Neural crest cell (in vitro differentiated cells): Measurements from ENCODE around the gene FUCA1. TPM values are rescaled to one million over a fixed set of nuclear protein-coding genes. Genes with fewer than 3 reads are reported as not detected.

ENCODE experiments used
- DNase-seq: peaks from one replicate; pipeline ENCODE4 v3.0.0; 2021; ENCODE audit warnings: low read depth, mixed read lengths, low spot score
- H3K27ac Mint-ChIP-seq: one replicate; pipeline ENCODE4 v1.8.0; 2021; ENCODE audit warnings: mild to moderate bottlenecking, mixed read lengths; ENCODE audit not compliant: unreplicated experiment
- H3K27me3 Mint-ChIP-seq: 2 replicates; pipeline ENCODE4 v1.8.0; 2021; ENCODE audit warnings: low read depth, mild to moderate bottlenecking, mixed read lengths
- H3K36me3 Mint-ChIP-seq: 2 replicates; pipeline ENCODE4 v1.8.0; 2021; ENCODE audit warnings: low read depth, mild to moderate bottlenecking, mixed read lengths
- H3K4me1 Mint-ChIP-seq: 2 replicates; pipeline ENCODE4 v1.8.0; 2021; ENCODE audit warnings: mixed read lengths
- H3K4me3 Mint-ChIP-seq: one replicate; pipeline ENCODE4 v1.8.0; 2021; ENCODE audit warnings: mild to moderate bottlenecking, mixed read lengths
- H3K9me3 Mint-ChIP-seq: 2 replicates; pipeline ENCODE4 v1.8.0; 2021; ENCODE audit warnings: mixed read lengths
- total RNA-seq: library from RNA; stranded (reverse); gene quantifications from 2 replicates; pipeline ENCODE4 v1.2.1, GENCODE V29; 2021
- TF ChIP-seq, protein P1 (sequence below): fragments of 200-600 bp; sonication (generic); conservative IDR thresholded peaks from 2 replicates; pipeline ENCODE4 v1.5.0; 2021; ENCODE audit warnings: antibody characterized with exemption, mild to moderate bottlenecking

Gene FUCA1
- total RNA-seq, 1 donor from 2014 or later = 6.7 TPM

DNA sequence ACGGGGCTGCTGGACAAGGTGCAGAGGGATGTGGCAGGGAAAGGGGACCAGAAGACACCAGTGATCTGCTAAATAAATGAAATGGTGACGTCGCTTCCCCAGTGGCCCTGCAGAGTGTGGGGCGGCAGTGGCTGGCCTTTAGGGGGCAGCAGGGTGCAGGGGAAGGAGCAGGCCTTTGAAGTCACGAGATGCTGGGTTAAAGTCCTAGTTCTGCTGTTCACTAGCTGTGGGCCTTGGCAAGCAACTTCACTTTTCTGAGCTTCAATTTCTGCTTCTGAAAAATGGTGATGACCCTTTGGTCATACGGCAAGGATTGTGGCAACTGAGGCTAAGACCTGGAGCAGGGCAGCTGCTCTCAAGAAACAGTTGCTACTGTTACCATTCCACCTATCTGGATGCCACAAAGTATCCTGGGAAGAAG lies 58.3 kb downstream of the FUCA1 start:
- peak; percentile 55 for DNase-seq
- Mint-ChIP-seq H3K27ac (no peak overlapping the region), H3K4me3 (no peak overlapping the region), H3K27me3 (no peaks in the 10 kb centered on the region), H3K9me3 (no peaks in the 10 kb centered on the region), H3K4me1 (peaks cover 4% of the 10 kb centered on the region), H3K36me3 (no peaks in the 10 kb centered on the region)
- TF ChIP-seq, protein P1, sequence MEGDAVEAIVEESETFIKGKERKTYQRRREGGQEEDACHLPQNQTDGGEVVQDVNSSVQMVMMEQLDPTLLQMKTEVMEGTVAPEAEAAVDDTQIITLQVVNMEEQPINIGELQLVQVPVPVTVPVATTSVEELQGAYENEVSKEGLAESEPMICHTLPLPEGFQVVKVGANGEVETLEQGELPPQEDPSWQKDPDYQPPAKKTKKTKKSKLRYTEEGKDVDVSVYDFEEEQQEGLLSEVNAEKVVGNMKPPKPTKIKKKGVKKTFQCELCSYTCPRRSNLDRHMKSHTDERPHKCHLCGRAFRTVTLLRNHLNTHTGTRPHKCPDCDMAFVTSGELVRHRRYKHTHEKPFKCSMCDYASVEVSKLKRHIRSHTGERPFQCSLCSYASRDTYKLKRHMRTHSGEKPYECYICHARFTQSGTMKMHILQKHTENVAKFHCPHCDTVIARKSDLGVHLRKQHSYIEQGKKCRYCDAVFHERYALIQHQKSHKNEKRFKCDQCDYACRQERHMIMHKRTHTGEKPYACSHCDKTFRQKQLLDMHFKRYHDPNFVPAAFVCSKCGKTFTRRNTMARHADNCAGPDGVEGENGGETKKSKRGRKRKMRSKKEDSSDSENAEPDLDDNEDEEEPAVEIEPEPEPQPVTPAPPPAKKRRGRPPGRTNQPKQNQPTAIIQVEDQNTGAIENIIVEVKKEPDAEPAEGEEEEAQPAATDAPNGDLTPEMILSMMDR = peak; percentile 74

DNA sequence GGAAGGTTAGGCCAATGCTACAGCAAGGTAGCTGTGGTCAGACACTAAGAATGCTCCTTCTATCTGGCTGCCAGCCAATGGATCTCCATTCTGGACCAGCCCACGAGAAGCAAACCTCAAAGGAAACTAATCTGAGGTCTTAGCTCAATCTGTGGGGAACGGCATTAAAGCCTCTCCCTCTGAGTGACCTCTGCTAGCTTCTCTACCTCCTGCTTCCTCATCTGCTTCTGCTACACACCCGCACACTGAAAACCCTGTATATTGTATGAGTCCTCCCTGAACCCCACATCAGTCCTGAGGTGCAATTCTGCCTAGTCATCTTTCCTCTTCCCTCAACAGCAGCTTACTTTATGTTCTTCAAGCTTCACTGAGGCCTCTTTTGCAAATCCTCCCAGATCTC lies 60.6 kb downstream of the FUCA1 start:
- DNase-seq = no peak
- no peaks in the 10 kb centered on the region for H3K27me3 Mint-ChIP-seq
- H3K4me3 Mint-ChIP-seq = peak overlapping the region; percentile 17
- H3K27ac Mint-ChIP-seq = no peak overlapping the region
- H3K9me3 Mint-ChIP-seq = no peaks in the 10 kb centered on the region
- TF ChIP-seq, protein P1 = no peak
- H3K36me3 Mint-ChIP-seq = no peaks in the 10 kb centered on the region
- H3K4me1 Mint-ChIP-seq = peaks cover 14% of the 10 kb centered on the region

DNA sequence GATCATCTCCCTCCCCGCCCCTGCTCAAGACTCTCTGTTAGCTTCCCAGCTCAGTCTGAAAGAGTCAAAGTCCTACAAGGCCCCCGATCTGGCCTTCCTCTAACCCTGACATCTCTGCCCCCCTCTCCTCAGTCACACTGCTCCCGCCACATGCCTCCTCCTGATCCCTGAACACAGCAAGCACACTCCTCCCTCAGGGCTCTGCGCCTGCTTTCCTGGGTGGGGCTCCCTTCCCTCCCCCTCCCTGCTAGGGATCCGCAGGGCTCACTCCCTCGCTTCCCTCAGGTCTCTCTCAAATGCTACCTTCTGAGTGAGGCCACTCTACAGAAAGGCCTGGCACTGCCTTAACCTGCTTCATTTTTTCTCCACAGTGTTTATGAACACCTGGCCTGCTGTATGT lies 61.8 kb downstream of the FUCA1 start:
- Mint-ChIP-seq H3K27me3 (no peaks in the 10 kb centered on the region), H3K27ac (no peak overlapping the region), H3K9me3 (no peaks in the 10 kb centered on the region), H3K4me1 (peaks cover 14% of the 10 kb centered on the region), H3K36me3 (no peaks in the 10 kb centered on the region), H3K4me3 (peak overlapping the region; percentile 8)
- DNase-seq = no peak
- TF ChIP-seq, protein P1 = no peak

DNA sequence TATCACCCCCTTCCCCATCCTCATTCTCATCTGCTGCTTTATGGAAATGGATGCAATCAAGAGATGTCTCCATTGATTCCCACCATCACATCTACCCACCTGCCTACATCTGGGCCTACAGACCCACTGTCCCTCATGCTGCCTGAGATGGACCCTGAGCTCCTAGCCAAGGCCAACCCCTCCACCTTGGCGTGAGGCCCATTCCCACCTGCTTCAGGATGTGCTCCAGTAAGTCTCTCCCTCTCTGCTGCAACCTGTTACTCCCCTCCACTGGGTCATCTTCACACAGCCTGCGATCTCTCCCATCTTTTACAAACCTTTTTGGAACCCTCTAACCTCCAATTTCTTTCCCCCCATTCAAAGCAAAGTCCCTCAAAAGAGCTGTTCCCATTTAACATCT lies 63.1 kb downstream of the FUCA1 start:
- TF ChIP-seq, protein P1 = no peak
- peak overlapping the region; percentile 4 for H3K27ac Mint-ChIP-seq
- no peaks in the 10 kb centered on the region for H3K36me3 Mint-ChIP-seq
- H3K9me3 Mint-ChIP-seq = no peaks in the 10 kb centered on the region
- peak overlapping the region; percentile 46 for H3K4me3 Mint-ChIP-seq
- H3K27me3 Mint-ChIP-seq = no peaks in the 10 kb centered on the region
- H3K4me1 Mint-ChIP-seq = peaks cover 14% of the 10 kb centered on the region
- no peak for DNase-seq

DNA sequence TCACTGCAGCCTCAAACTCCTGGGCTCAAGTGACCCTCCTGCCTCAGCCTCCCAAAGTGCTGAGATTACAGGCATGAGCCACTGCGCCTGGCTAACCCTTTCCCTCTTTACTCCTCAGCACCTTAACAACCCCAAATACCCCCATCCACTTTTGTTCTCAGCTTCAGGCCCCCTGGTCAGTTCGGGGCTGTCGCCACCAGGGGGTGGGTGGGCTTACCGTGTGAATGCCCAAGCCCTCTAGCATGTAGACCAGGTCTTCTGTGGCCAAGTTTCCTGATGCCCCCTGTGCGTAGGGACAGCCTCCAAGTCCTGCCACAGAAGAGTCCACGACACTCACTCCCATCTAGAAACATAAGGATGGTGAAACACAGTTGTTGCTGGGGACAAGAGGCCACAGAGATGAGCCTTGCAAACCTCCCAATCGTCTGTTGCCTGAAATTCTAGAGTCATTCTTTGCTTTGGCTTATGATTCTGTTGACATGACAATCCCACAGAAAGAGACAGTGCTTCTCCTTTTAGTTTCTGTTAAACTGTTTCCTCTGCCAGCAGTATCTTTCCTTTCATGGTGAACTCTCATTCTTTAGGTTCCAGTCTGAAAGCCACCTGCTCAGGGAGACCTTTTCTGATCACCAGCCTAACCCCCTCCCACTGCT lies 63.8 kb downstream of the FUCA1 start:
- H3K4me1 Mint-ChIP-seq = peaks cover 18% of the 10 kb centered on the region
- peaks cover 2% of the 10 kb centered on the region for H3K27me3 Mint-ChIP-seq
- H3K9me3 Mint-ChIP-seq = no peaks in the 10 kb centered on the region
- no peaks in the 10 kb centered on the region for H3K36me3 Mint-ChIP-seq
- TF ChIP-seq, protein P1 = peak; percentile 48
- peak overlapping the region; percentile 85 for H3K4me3 Mint-ChIP-seq
- no peak overlapping the region for H3K27ac Mint-ChIP-seq
- no peak for DNase-seq
